Neural cell (in vitro differentiated cells): ENCODE results near the gene LDHAL6B. TPM values are rescaled to one million over a fixed set of nuclear protein-coding genes. Genes with fewer than 3 reads are reported as not detected.

Experiments used
- H2AFZ ChIP-seq: fragments of 200-600, 300-800 bp; sonication (generic), shearing (Covaris generic); 2 replicates; pipeline ENCODE4 v1.6.0; 2014; ENCODE audit warnings: low read depth, mild to moderate bottlenecking, antibody characterized with exemption, low read length, moderate library complexity
- H3F3A ChIP-seq: fragments of 200-600 bp; shearing (Covaris generic); 2 replicates; pipeline ENCODE4 v1.6.1; 2016; ENCODE audit warnings: mild to moderate bottlenecking, moderate library complexity, mixed read lengths, antibody characterized with exemption, low read length; ENCODE audit not compliant: insufficient read depth, poor library complexity, severe bottlenecking
- H3K27ac ChIP-seq: fragments of 200-600, 300-800 bp; sonication (generic), shearing (Covaris generic); 2 replicates; pipeline ENCODE4 v1.5.1; 2014; ENCODE audit warnings: mild to moderate bottlenecking, low read length, moderate library complexity
- H3K27me3 ChIP-seq: fragments of 300-800, 200-600 bp; sonication (generic), shearing (Covaris generic); 2 replicates; pipeline ENCODE4 v1.6.0; 2014; ENCODE audit warnings: mild to moderate bottlenecking, low read depth, low read length, moderate library complexity; ENCODE audit not compliant: insufficient read depth
- H3K36me3 ChIP-seq: fragments of 300-800, 200-600 bp; sonication (generic), shearing (Covaris generic); 2 replicates; pipeline ENCODE4 v1.5.1; 2014; ENCODE audit warnings: mild to moderate bottlenecking, antibody characterized with exemption, low read length, moderate library complexity; ENCODE audit not compliant: insufficient read depth
- H3K4me2 ChIP-seq: fragments of 300-800, 200-600 bp; sonication (generic), shearing (Covaris generic); 2 replicates; pipeline ENCODE4 v1.6.0; 2014; ENCODE audit warnings: mild to moderate bottlenecking, low read length
- H3K4me3 ChIP-seq: fragments of 300-800, 200-600 bp; sonication (generic), shearing (Covaris generic); 2 replicates; pipeline ENCODE4 v1.5.1; 2014; ENCODE audit warnings: mild to moderate bottlenecking, low read length, moderate library complexity
- H3K79me2 ChIP-seq: fragments of 200-600 bp; shearing (Covaris generic); replicated peaks from 2 replicates; pipeline ENCODE4 v1.6.0; 2014; ENCODE audit warnings: mild to moderate bottlenecking, low read length, moderate library complexity; ENCODE audit not compliant: insufficient read depth
- H3K9ac ChIP-seq: fragments of 300-800, 200-600 bp; sonication (generic), shearing (Covaris generic); 2 replicates; pipeline ENCODE4 v1.6.1; 2016; ENCODE audit warnings: mild to moderate bottlenecking, low read length, mixed read lengths
- H3K9me2 ChIP-seq: fragments of 200-600 bp; shearing (Covaris generic); 2 replicates; pipeline ENCODE4 v1.6.1; 2016; ENCODE audit warnings: mild to moderate bottlenecking, low read length, mixed read lengths; ENCODE audit not compliant: insufficient read depth
- H3K9me3 ChIP-seq: fragments of 200-600, 300-800 bp; sonication (generic), shearing (Covaris generic); 2 replicates; pipeline ENCODE4 v1.6.1; 2016; ENCODE audit warnings: mild to moderate bottlenecking, mixed run types, low read length, moderate library complexity, mixed read lengths
- H4K20me1 ChIP-seq: fragments of 200-600 bp; shearing (Covaris generic); 2 replicates; pipeline ENCODE4 v1.6.1; 2016; ENCODE audit warnings: mild to moderate bottlenecking, mixed run types; ENCODE audit not compliant: insufficient read depth
- CTCF ChIP-seq: fragments of 450-650 bp; IDR thresholded peaks from 2 replicates; pipeline ENCODE4 v1.5.1; 2014; ENCODE audit warnings: antibody characterized with exemption, mild to moderate bottlenecking, moderate library complexity; ENCODE audit not compliant: poor library complexity, severe bottlenecking
- EP300 ChIP-seq: fragments of 450-650 bp; conservative IDR thresholded peaks from 2 replicates; pipeline ENCODE4 v1.6.1; 2014; ENCODE audit warnings: antibody characterized with exemption, mild to moderate bottlenecking, moderate library complexity; ENCODE audit not compliant: poor library complexity, severe bottlenecking
- EZH2 ChIP-seq: fragments of 200-600, 300-800 bp; shearing (Covaris generic), sonication (generic); IDR thresholded peaks from 2 replicates; pipeline ENCODE4 v1.6.1; 2014; ENCODE audit warnings: antibody characterized with exemption, low read length, borderline replicate concordance, mild to moderate bottlenecking; ENCODE audit not compliant: insufficient read depth, poor library complexity, severe bottlenecking
- MXI1 ChIP-seq: fragments of 450-650 bp; conservative IDR thresholded peaks from 2 replicates; pipeline ENCODE4 v1.6.1; 2014; ENCODE audit warnings: antibody characterized with exemption, mild to moderate bottlenecking; ENCODE audit not compliant: poor library complexity, severe bottlenecking
- POLR2AphosphoS5 ChIP-seq: IDR thresholded peaks from 2 replicates; pipeline ENCODE4 v1.6.1; 2012
- SMC3 ChIP-seq: fragments of 450-650 bp; conservative IDR thresholded peaks from 2 replicates; pipeline ENCODE4 v1.6.1; 2014; ENCODE audit warnings: antibody characterized with exemption, mild to moderate bottlenecking, moderate library complexity; ENCODE audit not compliant: poor library complexity
- TAF1 ChIP-seq: IDR thresholded peaks from 2 replicates; pipeline ENCODE4 v1.6.1; 2012; ENCODE audit warnings: low read depth
- polyA plus RNA-seq: library from polyadenylated mRNA; depleted of rRNA; stranded (reverse); fragments of >200 nt; gene quantifications from 2 replicates; pipeline ENCODE4 v1.2.3, GENCODE V29; 2014
- TF ChIP-seq, protein P1 (sequence below): IDR thresholded peaks from 2 replicates; pipeline ENCODE4 v1.6.1; 2012; ENCODE audit warnings: borderline replicate concordance

LDHAL6B gene
- polyA plus RNA-seq, 1 donor from 2014 or later, result not detected

DNA sequence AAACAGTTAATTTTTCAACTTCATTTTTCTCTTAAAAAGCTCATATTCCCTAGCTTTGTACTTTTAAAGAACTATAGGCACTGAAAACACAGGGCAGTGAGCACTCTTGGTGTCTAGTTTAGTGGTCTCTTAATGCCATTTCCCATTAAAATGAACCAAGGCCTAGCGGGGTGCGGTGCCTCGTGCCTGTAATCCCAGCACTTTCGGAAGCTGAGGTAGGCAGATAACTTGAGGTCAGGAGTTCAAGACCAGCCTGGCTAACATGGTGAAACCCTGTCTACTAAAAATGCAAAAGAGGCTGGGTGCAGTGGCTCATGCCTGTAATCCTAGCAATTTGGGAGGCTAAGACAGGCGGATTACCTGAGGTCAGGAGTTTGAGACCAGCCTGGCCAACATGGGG is 45.5 kb downstream of the LDHAL6B start:
- H4K20me1 ChIP-seq, result no peaks in the 10 kb centered on the region
- H3K79me2 ChIP-seq, result no peaks in the 10 kb centered on the region
- no peak overlapping the region for H3K9ac ChIP-seq
- H2AFZ ChIP-seq, result no peak overlapping the region
- H3F3A ChIP-seq, result no peaks in the 10 kb centered on the region
- no peaks in the 10 kb centered on the region for H3K36me3 ChIP-seq
- no peak overlapping the region for H3K27ac ChIP-seq
- H3K9me2 ChIP-seq, result no peaks in the 10 kb centered on the region
- H3K9me3 ChIP-seq, result no peaks in the 10 kb centered on the region
- H3K4me2 ChIP-seq, result no peak overlapping the region
- no peaks in the 10 kb centered on the region for H3K27me3 ChIP-seq
- H3K4me3 ChIP-seq, result no peak overlapping the region
- no peak for TF ChIP-seq MXI1

DNA sequence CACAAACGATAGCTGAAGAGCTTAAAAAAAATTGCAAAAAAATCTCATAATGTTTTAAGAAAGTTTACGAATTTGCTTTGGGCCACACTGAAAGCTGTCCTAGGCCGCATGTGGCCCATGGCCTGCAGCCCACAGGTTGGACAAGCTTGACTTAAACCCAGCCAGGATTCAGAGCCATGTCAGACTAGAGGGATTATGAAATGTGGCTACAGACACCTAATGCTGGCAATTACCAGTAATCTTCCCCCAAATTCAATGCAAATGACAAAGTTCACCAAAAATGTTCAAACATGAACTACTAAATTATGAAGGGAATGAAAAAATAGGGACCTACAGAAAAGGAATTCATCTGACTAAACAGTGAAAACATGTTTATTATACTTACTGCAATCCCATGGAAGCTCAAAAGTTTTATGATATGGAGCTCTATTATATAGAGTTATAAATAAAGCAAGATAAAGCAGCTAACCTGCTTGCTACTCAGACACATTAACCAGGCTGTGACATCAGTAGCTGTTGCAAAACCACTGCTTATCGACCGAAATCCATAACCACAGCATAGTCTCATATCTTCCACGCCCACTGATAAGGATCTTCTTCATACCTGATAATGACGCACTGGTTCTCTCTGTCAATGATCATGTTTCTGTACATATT is 49.2 kb downstream of the LDHAL6B start:
- Histone ChIP-seq H3K9me2 (no peaks in the 10 kb centered on the region), H3K9ac (no peak overlapping the region), H4K20me1 (no peaks in the 10 kb centered on the region), H3F3A (no peaks in the 10 kb centered on the region), H3K27me3 (no peaks in the 10 kb centered on the region), H3K4me3 (no peak overlapping the region), H2AFZ (no peak overlapping the region), H3K4me2 (no peak overlapping the region), H3K79me2 (no peaks in the 10 kb centered on the region), H3K9me3 (no peaks in the 10 kb centered on the region), H3K27ac (no peak overlapping the region), H3K36me3 (no peaks in the 10 kb centered on the region)
- TF ChIP-seq EZH2 (no peak), POLR2AphosphoS5 (no peak), CTCF (no peak), TAF1 (no peak)

DNA sequence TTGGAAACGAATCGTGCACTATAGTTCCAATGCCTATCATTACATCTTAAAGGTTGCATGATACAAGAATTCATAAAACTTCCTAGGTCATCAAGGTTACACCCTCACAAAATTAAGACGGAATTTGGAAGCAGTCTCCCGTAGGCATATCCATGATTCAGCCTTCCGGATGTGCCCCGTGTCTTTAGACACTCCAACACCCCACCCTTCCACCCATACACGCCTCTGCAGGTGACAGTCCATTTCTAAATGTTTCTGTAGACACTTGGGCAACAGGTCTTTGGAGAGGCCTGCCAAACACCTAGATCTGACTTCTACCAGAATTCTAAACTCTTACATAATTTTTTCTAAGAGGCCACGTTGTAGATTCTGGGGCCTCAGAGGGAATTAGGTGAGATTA is 49.8 kb downstream of the LDHAL6B start:
- Histone ChIP-seq H3K4me2 (no peak overlapping the region), H3K79me2 (no peaks in the 10 kb centered on the region), H3K9me2 (no peaks in the 10 kb centered on the region), H3F3A (no peaks in the 10 kb centered on the region), H3K4me3 (no peak overlapping the region), H4K20me1 (no peaks in the 10 kb centered on the region), H3K36me3 (no peaks in the 10 kb centered on the region), H2AFZ (no peak overlapping the region), H3K9ac (no peak overlapping the region), H3K9me3 (no peaks in the 10 kb centered on the region), H3K27me3 (no peaks in the 10 kb centered on the region), H3K27ac (no peak overlapping the region)
- TF ChIP-seq EP300 (no peak), SMC3 (no peak), MXI1 (no peak), POLR2AphosphoS5 (no peak)
- TF ChIP-seq, protein P1, sequence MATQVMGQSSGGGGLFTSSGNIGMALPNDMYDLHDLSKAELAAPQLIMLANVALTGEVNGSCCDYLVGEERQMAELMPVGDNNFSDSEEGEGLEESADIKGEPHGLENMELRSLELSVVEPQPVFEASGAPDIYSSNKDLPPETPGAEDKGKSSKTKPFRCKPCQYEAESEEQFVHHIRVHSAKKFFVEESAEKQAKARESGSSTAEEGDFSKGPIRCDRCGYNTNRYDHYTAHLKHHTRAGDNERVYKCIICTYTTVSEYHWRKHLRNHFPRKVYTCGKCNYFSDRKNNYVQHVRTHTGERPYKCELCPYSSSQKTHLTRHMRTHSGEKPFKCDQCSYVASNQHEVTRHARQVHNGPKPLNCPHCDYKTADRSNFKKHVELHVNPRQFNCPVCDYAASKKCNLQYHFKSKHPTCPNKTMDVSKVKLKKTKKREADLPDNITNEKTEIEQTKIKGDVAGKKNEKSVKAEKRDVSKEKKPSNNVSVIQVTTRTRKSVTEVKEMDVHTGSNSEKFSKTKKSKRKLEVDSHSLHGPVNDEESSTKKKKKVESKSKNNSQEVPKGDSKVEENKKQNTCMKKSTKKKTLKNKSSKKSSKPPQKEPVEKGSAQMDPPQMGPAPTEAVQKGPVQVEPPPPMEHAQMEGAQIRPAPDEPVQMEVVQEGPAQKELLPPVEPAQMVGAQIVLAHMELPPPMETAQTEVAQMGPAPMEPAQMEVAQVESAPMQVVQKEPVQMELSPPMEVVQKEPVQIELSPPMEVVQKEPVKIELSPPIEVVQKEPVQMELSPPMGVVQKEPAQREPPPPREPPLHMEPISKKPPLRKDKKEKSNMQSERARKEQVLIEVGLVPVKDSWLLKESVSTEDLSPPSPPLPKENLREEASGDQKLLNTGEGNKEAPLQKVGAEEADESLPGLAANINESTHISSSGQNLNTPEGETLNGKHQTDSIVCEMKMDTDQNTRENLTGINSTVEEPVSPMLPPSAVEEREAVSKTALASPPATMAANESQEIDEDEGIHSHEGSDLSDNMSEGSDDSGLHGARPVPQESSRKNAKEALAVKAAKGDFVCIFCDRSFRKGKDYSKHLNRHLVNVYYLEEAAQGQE, result no peak
